HepG2 (cell line): ENCODE results near the gene LYSMD1. TPM values are rescaled to one million over a fixed set of nuclear protein-coding genes. Genes with fewer than 3 reads are reported as not detected.

ENCODE experiments used
- DNMT1 ChIP-seq: sonication (generic); formaldehyde crosslinking; IDR thresholded peaks from 2 replicates; pipeline ENCODE4 v1.5.1; 2020; ENCODE audit warnings: mild to moderate bottlenecking, missing genetic modification reagents
- FOXA1 ChIP-seq, 2 experiments: fragments of 450-650 bp in 1 of 2; sonication (generic) in 1 of 2; formaldehyde crosslinking in 1 of 2; IDR thresholded peaks; 2 replicates each; pipeline versions ENCODE4 v1.4.0 to v1.6.1; 2016 to 2020; ENCODE audit warnings: missing genetic modification reagents in 1 of 2
- GATAD2A ChIP-seq: IDR thresholded peaks from 2 replicates; pipeline ENCODE4 v1.6.1; 2016
- HMG20A ChIP-seq: IDR thresholded peaks from 2 replicates; pipeline ENCODE4 v1.6.1; 2016; ENCODE audit warnings: borderline replicate concordance
- KMT2A ChIP-seq: sonication (generic); formaldehyde crosslinking; IDR thresholded peaks from 2 replicates; pipeline ENCODE4 v1.4.0; 2020; ENCODE audit warnings: missing genetic modification reagents
- PHF21A ChIP-seq: sonication (generic); formaldehyde crosslinking; IDR thresholded peaks from 2 replicates; pipeline ENCODE4 v1.5.0; 2020; ENCODE audit warnings: mild to moderate bottlenecking, missing genetic modification reagents
- REXO4 ChIP-seq: sonication (generic); formaldehyde crosslinking; IDR thresholded peaks from 2 replicates; pipeline ENCODE4 v1.8.0; 2022; ENCODE audit warnings: missing genetic modification reagents, mild to moderate bottlenecking, borderline replicate concordance
- ZBTB40 ChIP-seq, 2 experiments: fragments of 450-650 bp in 1 of 2; sonication (generic) in 1 of 2; formaldehyde crosslinking in 1 of 2; IDR thresholded peaks; 2 replicates each; pipeline versions ENCODE4 v1.6.1 to v1.8.0; 2016 to 2022; ENCODE audit warnings: antibody characterized with exemption in 1 of 2, mild to moderate bottlenecking in 1 of 2, missing genetic modification reagents in 1 of 2
- ZNF160 ChIP-seq: sonication (generic); formaldehyde crosslinking; IDR thresholded peaks from 2 replicates; pipeline ENCODE4 v1.8.0; 2022; ENCODE audit warnings: mild to moderate bottlenecking, inconsistent platforms, missing genetic modification reagents
- ZNF639 ChIP-seq: conservative IDR thresholded peaks from 2 replicates; pipeline ENCODE4 v1.6.1; 2018; ENCODE audit warnings: missing genetic modification reagents
- ZNF878 ChIP-seq: sonication (generic); formaldehyde crosslinking; IDR thresholded peaks from 2 replicates; pipeline ENCODE4 v1.8.1; 2023; ENCODE audit warnings: mild to moderate bottlenecking, missing genetic modification reagents, moderate library complexity
- polyA plus RNA-seq, 8 experiments: library from polyadenylated mRNA; depleted of rRNA in 3 of 8; stranded (reverse) in 7 of 8; unstranded in 1 of 8; fragments of >200 nt; fragmentation: Illumina TruSeq in 4 of 8; extraction: Trizol in 4 of 8; gene quantifications; 2 replicates each; pipeline versions ENCODE4 v1.2.1 to v1.2.3, GENCODE V29; 2011 to 2016; ENCODE audit warnings: low read depth in 4 of 8, missing spikeins in 1 of 8, mixed read lengths in 1 of 8; ENCODE audit not compliant: insufficient read depth in 1 of 8
- total RNA-seq, 5 experiments: library from RNA; depleted of rRNA; stranded (reverse); fragments of >200 nt; fragmentation: Illumina TruSeq; extraction: Trizol; gene quantifications; 2 replicates each; pipeline ENCODE4 v1.2.3, GENCODE V29; 2016; ENCODE audit warnings: low read depth in 1 of 5
- TF ChIP-seq, protein P1 (sequence below): sonication (generic); formaldehyde crosslinking; IDR thresholded peaks from 2 replicates; pipeline ENCODE4 v1.5.1; 2020; ENCODE audit warnings: missing genetic modification reagents, mild to moderate bottlenecking, borderline replicate concordance
- TF ChIP-seq, protein P2 (sequence below), 2 experiments: sonication (generic) in 1 of 2; formaldehyde crosslinking in 1 of 2; IDR thresholded peaks; 2 replicates each; pipeline versions ENCODE4 v1.4.0 to v1.6.1; 2018 to 2020; ENCODE audit warnings: missing genetic modification reagents in 2 of 2, borderline replicate concordance in 1 of 2, low read depth in 1 of 2, mild to moderate bottlenecking in 1 of 2, missing biosample characterization in 1 of 2

Gene LYSMD1
- total and polyA plus RNA-seq, 2 of the 13 experiments (the other 11 are each of a cell fraction or from before 2014, with no cell fraction given), result 3.8 to 4.8 TPM

GRCh38 chr1:151189637-151190445, 24.1 kb upstream of the LYSMD1 start, which contains the start of gene VPS72 (continued):
- no peak for TF ChIP-seq ZBTB40 (IDR thresholded peaks at IDR 0.05)
- peak; percentile 59; the same call in 1 of the 2 replicates for TF ChIP-seq ZBTB40 (CRISPR knock-in tag; IDR thresholded peaks at IDR 0.05)
- TF ChIP-seq HMG20A (CRISPR knock-in tag), result no peak
- no peak for TF ChIP-seq REXO4
- peak; percentile 94 for TF ChIP-seq ZNF639 (CRISPR knock-in tag)
- TF ChIP-seq, protein P1, sequence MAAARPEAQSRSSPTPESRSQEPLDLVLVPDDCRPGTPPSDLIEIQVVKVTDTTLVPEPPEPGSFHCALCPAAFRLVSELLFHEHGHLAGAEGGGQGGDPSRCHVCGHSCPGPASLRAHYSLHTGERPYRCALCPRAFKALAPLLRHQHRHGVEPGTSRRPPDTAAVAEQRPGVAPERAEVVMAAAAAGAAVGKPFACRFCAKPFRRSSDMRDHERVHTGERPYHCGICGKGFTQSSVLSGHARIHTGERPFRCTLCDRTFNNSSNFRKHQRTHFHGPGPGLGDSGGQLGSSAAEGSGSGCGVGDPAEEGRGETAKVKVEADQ (CRISPR knock-in tag), result no peak
- 0 out of 2 replicates have a peak, but pooled peaks have one; percentile 68 for TF ChIP-seq ZNF160 (CRISPR knock-in tag)
- peak; percentile 89 for TF ChIP-seq PHF21A (CRISPR knock-in tag)
- peak; percentile 93 for TF ChIP-seq KMT2A (CRISPR knock-in tag)
- peak; percentile 76; the same call in 1 of the 2 replicates for TF ChIP-seq ZNF878
- peak; percentile 71 for TF ChIP-seq GATAD2A (CRISPR knock-in tag)
- TF ChIP-seq, protein P2, sequence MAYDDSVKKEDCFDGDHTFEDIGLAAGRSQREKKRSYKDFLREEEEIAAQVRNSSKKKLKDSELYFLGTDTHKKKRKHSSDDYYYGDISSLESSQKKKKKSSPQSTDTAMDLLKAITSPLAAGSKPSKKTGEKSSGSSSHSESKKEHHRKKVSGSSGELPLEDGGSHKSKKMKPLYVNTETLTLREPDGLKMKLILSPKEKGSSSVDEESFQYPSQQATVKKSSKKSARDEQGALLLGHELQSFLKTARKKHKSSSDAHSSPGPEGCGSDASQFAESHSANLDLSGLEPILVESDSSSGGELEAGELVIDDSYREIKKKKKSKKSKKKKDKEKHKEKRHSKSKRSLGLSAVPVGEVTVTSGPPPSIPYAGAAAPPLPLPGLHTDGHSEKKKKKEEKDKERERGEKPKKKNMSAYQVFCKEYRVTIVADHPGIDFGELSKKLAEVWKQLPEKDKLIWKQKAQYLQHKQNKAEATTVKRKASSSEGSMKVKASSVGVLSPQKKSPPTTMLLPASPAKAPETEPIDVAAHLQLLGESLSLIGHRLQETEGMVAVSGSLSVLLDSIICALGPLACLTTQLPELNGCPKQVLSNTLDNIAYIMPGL (CRISPR knock-in tag; IDR thresholded peaks at IDR 0.05; ENCODE audit: borderline replicate concordance in 1 of 2, low read depth in 1 of 2), result peak; percentile 86 to 88
- no peak for TF ChIP-seq FOXA1 (IDR thresholded peaks at IDR 0.05)
- TF ChIP-seq FOXA1 (CRISPR knock-in tag; IDR thresholded peaks at IDR 0.05), result no peak
- peak; percentile 71; the same call in 1 of the 2 replicates for TF ChIP-seq DNMT1
